WTC11 (cell line): Measurements from ENCODE around the gene RALBP1.

Experiments used
- CTCF ChIP-seq: fragments of 200-600 bp; IDR thresholded peaks from 2 replicates; pipeline ENCODE4 v1.8.0; 2022; ENCODE audit warnings: antibody characterized with exemption
- FOXK1 ChIP-seq: sonication (generic); formaldehyde crosslinking; IDR thresholded peaks from 2 replicates; pipeline ENCODE4 v1.8.0; 2022; ENCODE audit warnings: mild to moderate bottlenecking, moderate library complexity, missing genetic modification reagents
- TCF7 ChIP-seq: sonication (generic); formaldehyde crosslinking; IDR thresholded peaks from 2 replicates; pipeline ENCODE4 v1.8.0; 2022; ENCODE audit warnings: mild to moderate bottlenecking, low read depth, missing genetic modification reagents, moderate library complexity
- ZNF121 ChIP-seq: sonication (generic); formaldehyde crosslinking; IDR thresholded peaks from 2 replicates; pipeline ENCODE4 v1.8.0; 2023; ENCODE audit warnings: missing genetic modification reagents
- ZNF317 ChIP-seq: sonication (generic); formaldehyde crosslinking; IDR thresholded peaks from 2 replicates; pipeline ENCODE4 v1.8.1; 2023; ENCODE audit warnings: low read depth, mild to moderate bottlenecking, moderate library complexity, missing genetic modification reagents, borderline replicate concordance

DNA sequence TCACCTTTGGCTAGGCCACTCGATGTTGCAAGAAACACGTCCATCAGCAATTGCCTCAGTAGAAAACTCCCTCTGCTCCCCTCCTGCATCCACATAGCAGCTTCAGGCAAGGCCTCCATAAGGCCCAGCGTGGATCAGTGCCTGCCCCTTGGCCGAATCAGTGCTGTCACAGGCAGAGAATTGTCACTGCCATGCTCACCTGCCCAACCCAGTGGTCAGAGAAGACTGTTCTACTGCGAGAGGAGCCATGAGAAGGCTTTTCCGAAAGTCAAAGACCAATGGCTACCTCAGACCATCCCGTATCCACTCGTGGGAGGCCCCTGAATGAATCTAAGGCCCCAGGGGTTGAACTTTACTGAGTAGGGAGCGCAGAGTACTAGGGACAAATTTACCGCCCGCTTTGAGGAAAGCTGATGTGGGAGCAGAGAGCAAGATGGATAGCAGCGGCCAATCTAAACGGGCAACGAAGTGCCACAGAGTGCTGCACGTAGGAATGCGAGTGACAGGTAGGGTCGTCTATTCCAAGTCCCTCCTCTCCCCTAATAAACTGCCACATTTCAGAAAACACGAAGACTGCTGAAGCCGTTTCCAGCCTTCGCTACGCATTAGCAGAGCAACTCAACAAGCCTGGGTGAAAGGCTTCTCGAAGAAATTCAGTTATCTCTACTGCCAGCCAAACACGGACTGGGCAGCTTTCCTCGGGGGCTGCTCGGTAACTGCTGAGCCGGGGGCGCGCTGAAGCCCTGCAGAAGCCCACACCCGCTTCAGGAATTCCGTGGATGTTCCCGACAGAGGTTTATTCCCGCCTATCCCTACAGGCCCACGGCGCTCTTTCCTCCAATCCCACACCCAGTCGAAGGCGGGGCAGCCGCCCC, 968 bp upstream of the RALBP1 start:
- TF ChIP-seq ZNF121 (CRISPR knock-in tag): no peak
- no peak for TF ChIP-seq CTCF
- no peak for TF ChIP-seq FOXK1
- no peak for TF ChIP-seq TCF7
- TF ChIP-seq ZNF317: no peak
